ENCODE results near the gene ARL8A. TPM values are rescaled to one million over a fixed set of nuclear protein-coding genes. Genes with fewer than 3 reads are reported as not detected.

Gene ARL8A
- total and polyA plus RNA-seq, 2 experiments from 2014 or later, result 32.7 to 56.0 TPM

DNA sequence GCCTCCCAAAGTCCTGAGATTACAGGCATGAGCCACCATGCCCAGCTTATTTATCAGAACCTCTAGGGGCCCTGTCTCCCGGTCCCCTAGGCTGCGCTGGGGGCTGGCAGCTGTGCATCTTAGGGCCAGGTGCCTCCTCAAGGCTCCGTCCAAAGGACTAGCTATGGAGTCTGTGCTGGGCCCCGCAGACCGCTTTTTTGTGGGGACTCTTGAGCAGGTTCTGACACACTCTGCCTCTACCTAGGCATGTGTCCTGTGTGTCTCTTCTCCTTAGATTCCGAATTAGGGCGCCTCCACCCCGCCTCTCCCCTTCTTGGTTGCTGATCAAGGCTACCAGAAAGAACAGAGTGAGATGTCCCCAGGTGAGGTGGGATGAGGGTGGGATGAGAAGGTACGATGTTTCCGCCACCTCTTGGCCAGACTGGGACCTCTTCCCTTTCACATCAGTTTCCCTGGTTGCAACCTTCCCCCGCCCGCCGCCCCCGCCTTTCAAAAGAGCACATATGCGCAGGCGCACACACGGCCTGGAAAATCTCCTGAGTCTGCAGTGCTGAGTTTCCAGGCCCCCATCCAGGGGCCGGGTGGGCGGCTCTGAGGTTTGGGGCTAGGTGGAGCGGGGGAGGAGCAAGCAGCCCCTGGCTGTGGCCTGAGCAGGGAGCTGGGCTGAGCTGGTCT is 20.9 kb upstream of the ARL8A start:
- H4K20me1 ChIP-seq (ENCODE audit: insufficient read depth, poor library complexity, severe bottlenecking), result no peaks in the 10 kb centered on the region
- no peak for DNase-seq (ENCODE audit: low spot score)
- no peak overlapping the region for H3K27ac ChIP-seq
- H3K4me3 ChIP-seq, result no peak overlapping the region
- no peaks in the 10 kb centered on the region for H3K9me2 ChIP-seq (replicated peaks; ENCODE audit: insufficient read depth)
- peaks cover 13% of the 10 kb centered on the region for H3K4me1 ChIP-seq (ENCODE audit: insufficient read depth)
- TF ChIP-seq, protein P1, sequence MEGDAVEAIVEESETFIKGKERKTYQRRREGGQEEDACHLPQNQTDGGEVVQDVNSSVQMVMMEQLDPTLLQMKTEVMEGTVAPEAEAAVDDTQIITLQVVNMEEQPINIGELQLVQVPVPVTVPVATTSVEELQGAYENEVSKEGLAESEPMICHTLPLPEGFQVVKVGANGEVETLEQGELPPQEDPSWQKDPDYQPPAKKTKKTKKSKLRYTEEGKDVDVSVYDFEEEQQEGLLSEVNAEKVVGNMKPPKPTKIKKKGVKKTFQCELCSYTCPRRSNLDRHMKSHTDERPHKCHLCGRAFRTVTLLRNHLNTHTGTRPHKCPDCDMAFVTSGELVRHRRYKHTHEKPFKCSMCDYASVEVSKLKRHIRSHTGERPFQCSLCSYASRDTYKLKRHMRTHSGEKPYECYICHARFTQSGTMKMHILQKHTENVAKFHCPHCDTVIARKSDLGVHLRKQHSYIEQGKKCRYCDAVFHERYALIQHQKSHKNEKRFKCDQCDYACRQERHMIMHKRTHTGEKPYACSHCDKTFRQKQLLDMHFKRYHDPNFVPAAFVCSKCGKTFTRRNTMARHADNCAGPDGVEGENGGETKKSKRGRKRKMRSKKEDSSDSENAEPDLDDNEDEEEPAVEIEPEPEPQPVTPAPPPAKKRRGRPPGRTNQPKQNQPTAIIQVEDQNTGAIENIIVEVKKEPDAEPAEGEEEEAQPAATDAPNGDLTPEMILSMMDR (IDR thresholded peaks at IDR 0.05; ENCODE audit: poor library complexity), result no peak
- TF ChIP-seq EZH2 (IDR thresholded peaks at IDR 0.05; ENCODE audit: borderline replicate concordance) (no peak), EZH2phosphoT487 (IDR thresholded peaks at IDR 0.05; ENCODE audit: low read depth, severe bottlenecking, unreplicated experiment) (no peak)
- H2AFZ ChIP-seq, result no peak overlapping the region
- H3K9me3 ChIP-seq (ENCODE audit: low read depth), result no peaks in the 10 kb centered on the region
- 90% methylated on average over 20 of the region's 20 CpGs for WGBS (ENCODE audit: low lambda C conversion rate, missing lambda C conversion rate)
- no peaks in the 10 kb centered on the region for H3K79me2 ChIP-seq
- no peaks in the 10 kb centered on the region for H3K36me3 ChIP-seq (replicated peaks; ENCODE audit: insufficient read depth, low read depth)
- H3K27me3 ChIP-seq, result no peaks in the 10 kb centered on the region
- H3K4me2 ChIP-seq, result no peak overlapping the region

DNA sequence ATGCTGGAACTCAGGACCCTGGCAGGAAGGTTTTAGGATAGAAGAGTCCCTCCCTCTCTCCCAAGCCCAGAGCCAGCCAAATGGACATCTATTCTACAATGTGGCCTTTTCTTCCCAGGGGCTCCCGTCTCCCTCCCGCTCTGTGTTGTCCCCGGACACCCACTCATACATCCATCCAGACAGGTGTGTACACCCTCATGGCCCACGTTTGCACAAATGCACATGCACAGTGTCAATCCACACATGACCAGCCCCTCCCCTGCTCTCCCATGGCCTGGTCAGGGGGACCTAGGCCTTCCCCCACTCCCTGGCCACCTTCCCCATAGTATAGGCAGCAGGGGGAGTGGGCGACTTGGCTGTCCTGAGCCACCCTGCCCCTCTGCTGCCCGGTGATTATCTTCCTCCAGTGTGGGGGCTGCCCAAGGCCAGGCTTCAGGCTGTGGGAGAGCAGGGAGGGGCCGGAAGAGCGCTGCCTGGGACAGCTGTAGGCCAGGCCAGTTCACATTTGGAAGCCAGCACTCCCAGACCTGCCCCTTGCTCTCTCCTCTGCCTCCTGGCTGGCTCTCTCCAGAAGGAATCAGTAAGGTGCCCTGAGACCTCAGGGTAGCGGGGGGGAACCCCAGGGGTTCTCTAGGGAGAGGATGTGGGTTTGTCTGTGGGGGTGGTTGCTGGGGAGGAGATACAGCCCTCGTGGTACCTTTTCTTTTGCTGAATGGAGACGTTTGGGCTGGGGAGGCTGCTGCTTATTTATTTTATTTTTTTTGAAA is 19.9 kb upstream of the ARL8A start:
- H2AFZ ChIP-seq, result no peak overlapping the region
- no peaks in the 10 kb centered on the region for H3K27me3 ChIP-seq
- H3K4me1 ChIP-seq (ENCODE audit: insufficient read depth), result peaks cover 13% of the 10 kb centered on the region
- TF ChIP-seq EZH2phosphoT487 (IDR thresholded peaks at IDR 0.05; ENCODE audit: low read depth, severe bottlenecking, unreplicated experiment), result no peak
- TF ChIP-seq, protein P1 (IDR thresholded peaks at IDR 0.05; ENCODE audit: poor library complexity), result no peak
- no peak for TF ChIP-seq EZH2 (IDR thresholded peaks at IDR 0.05; ENCODE audit: borderline replicate concordance)
- H3K9me2 ChIP-seq (replicated peaks; ENCODE audit: insufficient read depth), result no peaks in the 10 kb centered on the region
- H3K4me2 ChIP-seq, result no peak overlapping the region
- no peaks in the 10 kb centered on the region for H3K36me3 ChIP-seq (replicated peaks; ENCODE audit: insufficient read depth, low read depth)
- no peaks in the 10 kb centered on the region for H4K20me1 ChIP-seq (ENCODE audit: insufficient read depth, poor library complexity, severe bottlenecking)
- 81% methylated on average over 11 of the region's 11 CpGs for WGBS (ENCODE audit: low lambda C conversion rate, missing lambda C conversion rate)
- H3K79me2 ChIP-seq, result no peaks in the 10 kb centered on the region
- H3K4me3 ChIP-seq, result no peak overlapping the region
- DNase-seq (ENCODE audit: low spot score), result no peak
- H3K9me3 ChIP-seq (ENCODE audit: low read depth), result no peaks in the 10 kb centered on the region
- H3K27ac ChIP-seq, result no peak overlapping the region

DNA sequence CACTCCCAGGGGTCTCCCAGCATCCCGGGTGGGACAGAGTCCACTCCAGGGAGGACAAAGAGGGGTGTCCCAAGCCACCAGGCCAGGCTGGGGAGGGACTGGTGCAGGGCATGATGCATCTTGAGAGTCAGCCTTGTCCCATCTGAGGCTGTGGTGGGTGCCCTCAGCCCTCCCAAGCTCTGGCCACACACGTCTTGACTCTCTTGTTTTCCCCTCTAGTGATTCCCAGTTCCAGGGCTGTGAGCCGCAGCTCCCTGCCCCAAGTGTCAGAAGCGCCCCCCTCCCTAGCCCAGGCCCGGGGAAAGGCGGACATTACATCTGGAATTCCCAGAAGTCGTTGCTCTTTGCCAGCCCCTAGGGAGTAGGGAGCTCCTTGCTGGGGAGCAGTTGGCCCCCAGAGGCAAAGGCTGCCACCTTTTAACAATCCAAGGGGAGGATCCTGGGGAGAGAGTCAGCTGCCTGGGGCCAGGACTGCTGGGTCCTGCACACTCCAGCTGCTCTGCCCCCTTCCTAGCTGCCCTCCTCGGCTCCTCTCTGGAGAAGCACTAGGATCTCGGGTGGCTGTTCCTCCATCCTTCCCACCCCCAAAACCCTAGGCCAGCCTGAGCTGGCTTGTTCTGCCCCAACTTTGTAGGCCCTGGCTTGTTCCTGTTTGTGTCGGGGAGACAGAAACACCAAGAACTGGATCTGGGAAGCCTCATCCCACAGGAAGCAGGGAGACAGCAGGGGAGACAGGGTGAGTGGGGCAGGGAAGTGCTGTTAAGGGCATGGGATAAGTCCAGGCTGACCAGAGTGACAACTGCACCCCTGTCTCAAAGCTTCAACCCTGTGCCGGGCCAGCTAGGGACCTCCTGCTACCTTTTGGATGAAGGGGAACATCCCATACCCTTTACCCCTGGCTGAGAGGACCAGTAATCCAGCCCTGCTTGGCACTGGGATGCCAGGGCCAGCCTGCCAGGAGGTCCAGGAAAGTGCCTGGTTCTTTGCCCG is 19.0 kb upstream of the ARL8A start:
- Histone ChIP-seq H3K4me3 (no peak overlapping the region), H3K27me3 (no peaks in the 10 kb centered on the region), H3K4me2 (no peak overlapping the region), H3K27ac (no peak overlapping the region), H3K9me3 (ENCODE audit: low read depth) (no peaks in the 10 kb centered on the region), H3K79me2 (no peaks in the 10 kb centered on the region), H2AFZ (no peak overlapping the region), H3K9me2 (replicated peaks; ENCODE audit: insufficient read depth) (no peaks in the 10 kb centered on the region), H4K20me1 (ENCODE audit: insufficient read depth, poor library complexity, severe bottlenecking) (no peaks in the 10 kb centered on the region), H3K4me1 (ENCODE audit: insufficient read depth) (peaks cover 13% of the 10 kb centered on the region), H3K36me3 (replicated peaks; ENCODE audit: insufficient read depth, low read depth) (no peaks in the 10 kb centered on the region)
- no peak for DNase-seq (ENCODE audit: low spot score)
- TF ChIP-seq EZH2 (IDR thresholded peaks at IDR 0.05; ENCODE audit: borderline replicate concordance) (no peak), EZH2phosphoT487 (IDR thresholded peaks at IDR 0.05; ENCODE audit: low read depth, severe bottlenecking, unreplicated experiment) (no peak)
- TF ChIP-seq, protein P1 (IDR thresholded peaks at IDR 0.05; ENCODE audit: poor library complexity), result no peak
- 77% methylated on average over 12 of the region's 12 CpGs for WGBS (ENCODE audit: low lambda C conversion rate, missing lambda C conversion rate)

Data from hepatocyte (in vitro differentiated cells).